Prostate gland (tissue), 2 donors: ENCODE data around the gene LRRC39. TPM values are rescaled to one million over a fixed set of nuclear protein-coding genes. Genes with fewer than 3 reads are reported as not detected.

Experiments used
- DNase-seq: peaks from one replicate; pipeline ENCODE4 v3.0.0-alpha.2; 2019; ENCODE audit warnings: low spot score
- H3K27ac ChIP-seq, 2 donors: fragments of 200-600 bp; sonication (generic); 2 replicates each; pipeline ENCODE4 v1.5.1; 2017 to 2019
- H3K27me3 ChIP-seq: fragments of 200-600 bp; sonication (generic); replicated peaks from 2 replicates; pipeline ENCODE4 v1.5.1; 2019; ENCODE audit not compliant: insufficient read depth
- H3K36me3 ChIP-seq, 2 donors: fragments of 200-600 bp; sonication (generic); 1 replicate in 1 of 2; 2 replicates in 1 of 2; pipeline versions ENCODE4 v1.5.1 to v1.8.1; 2017 to 2019
- H3K4me1 ChIP-seq: fragments of 200-600 bp; sonication (generic); replicated peaks from 2 replicates; pipeline ENCODE4 v1.5.1; 2019
- H3K4me3 ChIP-seq, 2 donors: fragments of 200-600 bp; sonication (generic); 2 replicates each; pipeline ENCODE4 v1.5.1; 2017 to 2019
- H3K9me3 ChIP-seq: fragments of 200-600 bp; sonication (generic); 2 replicates; pipeline ENCODE4 v1.5.1; 2017
- POLR2A ChIP-seq: fragments of 450-650 bp; IDR thresholded peaks from one replicate; pipeline ENCODE4 v1.6.1; 2016; ENCODE audit warnings: antibody characterized with exemption, mild to moderate bottlenecking
- POLR2AphosphoS5 ChIP-seq: sonication (generic); formaldehyde crosslinking; IDR thresholded peaks from one replicate; pipeline ENCODE4 v1.6.1; 2017; ENCODE audit warnings: antibody characterized with exemption
- WGBS: methylation state at CpG from one replicate; pipeline ENCODE4 v1.1.5; 2018; 5-methylcytosine and 5-hydroxymethylcytosine counted together
- intact Hi-C: fragments of 100-400 bp; cut with DNase I; formaldehyde crosslinking; loops from one replicate; pipeline ENCODE4 v1.14.2; 2022
- small RNA-seq, 2 donors: library from RNA; depleted of rRNA; stranded (forward); fragments of <200 nt; gene quantifications; one replicate each; pipeline ENCODE3, GENCODE V24; 2016
- total RNA-seq, 2 donors: library from RNA; depleted of rRNA; stranded (reverse); fragments of >200 nt; gene quantifications; one replicate each; pipeline ENCODE4 v1.1.0, GENCODE V29; 2016
- TF ChIP-seq, protein P1 (sequence below), 4 experiments: fragments of 200-600 bp in 2 of 4; fragments of 450-650 bp in 2 of 4; sonication (generic) in 2 of 4; IDR thresholded peaks; 1 replicate in 3 of 4; 2 replicates in 1 of 4; pipeline ENCODE4 v1.5.1; 2016 to 2019; ENCODE audit warnings: antibody characterized with exemption in 4 of 4, mild to moderate bottlenecking in 2 of 4, moderate library complexity in 2 of 4

Gene LRRC39
- total RNA-seq, 2 donors from 2014 or later, result 0.68 to 1.5 TPM

DNA sequence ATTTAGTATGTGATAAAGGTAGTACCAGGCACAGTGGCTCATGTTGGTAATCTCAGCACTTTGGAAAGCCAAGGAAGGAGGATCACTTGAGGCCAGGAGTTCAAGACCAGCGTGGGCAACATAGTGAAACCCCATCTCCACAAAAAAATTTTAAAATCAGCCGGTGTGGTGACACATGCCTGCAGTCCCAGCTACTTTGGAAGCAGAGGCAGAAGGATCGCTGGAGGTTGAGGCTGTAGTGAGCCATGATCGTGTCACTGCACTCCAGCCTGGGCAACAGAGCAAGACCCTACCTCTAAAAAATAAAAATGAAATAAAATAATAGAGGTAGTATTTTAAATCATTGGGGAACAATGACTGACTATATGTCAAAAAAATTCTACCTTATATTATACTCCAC is 62.5 kb downstream of the LRRC39 start:
- H3K4me1 ChIP-seq, result no peaks in the 10 kb centered on the region
- TF ChIP-seq, protein P1, sequence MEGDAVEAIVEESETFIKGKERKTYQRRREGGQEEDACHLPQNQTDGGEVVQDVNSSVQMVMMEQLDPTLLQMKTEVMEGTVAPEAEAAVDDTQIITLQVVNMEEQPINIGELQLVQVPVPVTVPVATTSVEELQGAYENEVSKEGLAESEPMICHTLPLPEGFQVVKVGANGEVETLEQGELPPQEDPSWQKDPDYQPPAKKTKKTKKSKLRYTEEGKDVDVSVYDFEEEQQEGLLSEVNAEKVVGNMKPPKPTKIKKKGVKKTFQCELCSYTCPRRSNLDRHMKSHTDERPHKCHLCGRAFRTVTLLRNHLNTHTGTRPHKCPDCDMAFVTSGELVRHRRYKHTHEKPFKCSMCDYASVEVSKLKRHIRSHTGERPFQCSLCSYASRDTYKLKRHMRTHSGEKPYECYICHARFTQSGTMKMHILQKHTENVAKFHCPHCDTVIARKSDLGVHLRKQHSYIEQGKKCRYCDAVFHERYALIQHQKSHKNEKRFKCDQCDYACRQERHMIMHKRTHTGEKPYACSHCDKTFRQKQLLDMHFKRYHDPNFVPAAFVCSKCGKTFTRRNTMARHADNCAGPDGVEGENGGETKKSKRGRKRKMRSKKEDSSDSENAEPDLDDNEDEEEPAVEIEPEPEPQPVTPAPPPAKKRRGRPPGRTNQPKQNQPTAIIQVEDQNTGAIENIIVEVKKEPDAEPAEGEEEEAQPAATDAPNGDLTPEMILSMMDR (IDR thresholded peaks at IDR 0.05), result no peak
- TF ChIP-seq POLR2A (no peak), POLR2AphosphoS5 (no peak)
- no peaks in the 10 kb centered on the region for H3K27me3 ChIP-seq
- 98% methylated on average over 4 of the region's 4 CpGs for WGBS
- no peaks in the 10 kb centered on the region for H3K9me3 ChIP-seq
- no peaks in the 10 kb centered on the region for H3K36me3 ChIP-seq
- no peak overlapping the region for H3K27ac ChIP-seq
- intact Hi-C loops, result no loop called here
- no peak for DNase-seq
- H3K4me3 ChIP-seq, result no peak overlapping the region

DNA sequence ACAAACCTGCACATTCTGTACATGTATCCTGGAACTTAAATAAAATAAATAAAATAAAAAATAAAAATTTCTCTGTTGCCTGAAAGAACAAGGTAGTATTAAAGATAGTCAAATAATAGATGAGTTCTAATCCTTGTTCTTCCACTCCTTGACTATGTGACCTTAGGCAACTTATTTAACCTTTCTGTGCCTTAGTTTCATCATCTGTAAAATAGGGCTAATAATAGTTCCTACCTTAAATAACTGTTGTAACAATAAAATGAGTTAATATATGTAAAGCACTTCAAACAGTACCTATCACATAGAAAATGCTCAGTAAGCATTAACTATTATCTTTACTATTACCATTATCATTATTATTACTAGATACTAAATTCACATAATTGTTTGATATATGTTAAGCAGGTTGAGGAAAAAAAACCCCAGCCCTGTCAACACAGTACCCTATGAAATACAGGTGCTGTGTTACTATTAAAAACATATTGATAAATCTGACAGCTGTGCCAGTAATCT is 68.4 kb downstream of the LRRC39 start:
- H3K4me1 ChIP-seq, result no peaks in the 10 kb centered on the region
- DNase-seq, result no peak
- intact Hi-C loops, result no loop called here

DNA sequence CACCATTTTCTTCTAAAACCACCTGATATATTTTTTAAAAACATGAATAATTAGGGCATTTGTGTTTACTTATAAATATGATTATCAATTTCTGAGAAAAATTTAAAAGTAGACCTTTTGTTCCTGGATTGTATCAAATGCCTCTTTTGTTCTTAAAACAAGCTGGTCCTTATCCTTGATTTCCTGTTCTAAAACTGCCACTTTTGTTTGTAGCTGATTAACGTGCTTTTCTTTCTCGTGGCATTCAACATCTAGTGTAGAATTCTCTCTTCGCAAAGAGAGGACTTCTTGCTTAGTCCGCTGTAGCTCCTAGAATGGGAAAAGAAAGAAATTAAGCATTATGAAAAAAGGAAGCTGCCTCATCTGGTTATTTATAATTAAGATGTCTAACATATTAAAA is 70.4 kb downstream of the LRRC39 start:
- DNase-seq, result no peak
- Histone ChIP-seq H3K27ac (no peak overlapping the region), H3K4me3 (no peak overlapping the region), H3K9me3 (no peaks in the 10 kb centered on the region), H3K27me3 (no peaks in the 10 kb centered on the region), H3K36me3 (no peaks in the 10 kb centered on the region), H3K4me1 (no peaks in the 10 kb centered on the region)
- intact Hi-C loops, result no loop called here
- WGBS, result 77% methylated on average over 4 of the region's 4 CpGs
- TF ChIP-seq POLR2A, result no peak
- TF ChIP-seq, protein P1 (IDR thresholded peaks at IDR 0.05), result no peak
- TF ChIP-seq POLR2AphosphoS5, result no peak

More for the DNA sequence above, 68.4 kb downstream of the LRRC39 start:
- TF ChIP-seq POLR2A (no peak), POLR2AphosphoS5 (no peak)
- Histone ChIP-seq H3K27ac (no peak overlapping the region), H3K4me3 (no peak overlapping the region), H3K27me3 (no peaks in the 10 kb centered on the region), H3K36me3 (no peaks in the 10 kb centered on the region), H3K9me3 (no peaks in the 10 kb centered on the region)

DNA sequence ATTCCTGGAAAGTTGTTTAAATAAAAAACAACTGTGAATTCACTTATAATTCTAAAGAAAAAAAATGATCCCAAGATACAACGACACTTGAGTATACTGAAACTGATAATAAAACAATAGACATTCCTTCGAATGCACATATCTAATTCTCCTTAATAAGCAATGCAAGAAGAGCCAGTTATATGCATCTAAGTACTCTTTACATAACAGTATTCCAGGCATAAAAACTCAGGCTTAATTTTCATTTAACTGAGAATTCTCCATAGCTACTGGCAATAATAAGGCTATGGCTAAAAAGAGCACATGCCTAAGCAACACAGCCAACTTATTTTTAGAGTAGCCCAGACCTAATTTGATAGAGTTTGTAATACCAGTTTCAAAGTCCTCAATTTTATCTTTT is 76.5 kb downstream of the LRRC39 start:
- no peak overlapping the region for H3K4me3 ChIP-seq
- no peak for TF ChIP-seq POLR2A
- TF ChIP-seq POLR2AphosphoS5, result no peak
- TF ChIP-seq, protein P1 (IDR thresholded peaks at IDR 0.05), result no peak
- H3K36me3 ChIP-seq, result no peaks in the 10 kb centered on the region
- H3K27ac ChIP-seq, result no peak overlapping the region
- H3K4me1 ChIP-seq, result no peaks in the 10 kb centered on the region
- DNase-seq, result no peak
- intact Hi-C loops, result no loop called here
- WGBS, result 87% methylated on average over 2 of the region's 2 CpGs
- no peaks in the 10 kb centered on the region for H3K27me3 ChIP-seq
- H3K9me3 ChIP-seq, result no peaks in the 10 kb centered on the region

DNA sequence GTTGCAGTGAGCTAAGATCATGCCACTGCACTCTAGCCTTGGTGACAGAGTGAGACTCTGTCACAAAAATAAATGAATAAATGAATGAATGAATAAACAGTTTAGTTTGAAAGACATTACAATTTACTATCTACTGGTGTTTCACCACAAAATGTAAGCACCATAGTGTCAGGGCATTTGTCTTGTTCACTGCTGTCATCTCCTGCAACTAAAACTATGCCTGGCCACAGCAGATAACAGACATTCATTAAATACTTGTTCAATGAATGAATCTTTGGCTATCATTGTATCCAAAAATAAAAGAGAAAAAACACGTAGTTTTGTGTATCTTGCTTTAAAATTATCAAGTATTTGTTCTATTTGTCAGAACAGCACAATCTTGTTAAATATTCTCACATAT is 77.9 kb downstream of the LRRC39 start:
- no peak for DNase-seq
- intact Hi-C loops, result no loop called here
- Histone ChIP-seq H3K9me3 (no peaks in the 10 kb centered on the region), H3K36me3 (no peaks in the 10 kb centered on the region), H3K4me3 (no peak overlapping the region), H3K27me3 (no peaks in the 10 kb centered on the region), H3K27ac (no peak overlapping the region), H3K4me1 (no peaks in the 10 kb centered on the region)
- TF ChIP-seq, protein P1 (IDR thresholded peaks at IDR 0.05), result no peak
- TF ChIP-seq POLR2AphosphoS5, result no peak
- TF ChIP-seq POLR2A, result no peak
- WGBS, result 73% methylated on average over 1 of the region's 1 CpG

Small RNAs within 50 kb of the gene (small RNA-seq; reads per million reads assigned to genes)
- gene AC093019.1 (0 reads per million in 2 donors), gene RPL23AP90 (0 reads per million in 2 donors)

Other genes with a start within 250 kb of the LRRC39 start
- gene SLC35A3, start 208.3 kb downstream of the LRRC39 start, total RNA-seq, result 10 to 100 TPM; 32.0 to 79.5 TPM
- 1 to 10 TPM; 4.0 to 6.2 TPM for gene SASS6, start 45.3 kb downstream of the LRRC39 start, total RNA-seq
- 10 to 100 TPM; 11.7 to 17.4 TPM for gene TRMT13, start 45.1 kb downstream of the LRRC39 start, total RNA-seq
- gene DBT, start 71.6 kb upstream of the LRRC39 start, total RNA-seq, result 10 to 100 TPM in 1 of 2 donors, 1 to 10 TPM in 1; 7.6 to 17.3 TPM
- gene RTCA, start 88.0 kb upstream of the LRRC39 start, total RNA-seq, result 10 to 100 TPM; 19.8 to 22.4 TPM
- gene CDC14A, start 174.2 kb upstream of the LRRC39 start, total RNA-seq, result 10 to 100 TPM; 25.7 to 39.2 TPM